Fibroblast of mammary gland (primary cell): ENCODE data around the gene HTR3C.
A peak's percentile ranks its signal among the peaks of the same experiment; 100 is the strongest.

ENCODE experiments used
- DNase-seq: peaks from one replicate; pipeline ENCODE4 v3.0.0-alpha.2; 2010; ENCODE audit warnings: low read depth
- H3K4me3 ChIP-seq: 2 replicates; pipeline ENCODE4 v1.5.1; 2011; ENCODE audit warnings: low read depth, mild to moderate bottlenecking, low read length, moderate library complexity; ENCODE audit not compliant: control insufficient read depth
- CTCF ChIP-seq: conservative IDR thresholded peaks from 2 replicates; pipeline ENCODE4 v1.5.1; 2011; ENCODE audit warnings: low read depth, low read length, inconsistent platforms; ENCODE audit not compliant: control insufficient read depth, insufficient read depth

HTR3C gene

GRCh38 chr3:184073621-184074020 lies 20.8 kb downstream of the HTR3C start:
- no peak overlapping the region for H3K4me3 ChIP-seq
- DNase-seq = no peak
- TF ChIP-seq CTCF = no peak

- TF ChIP-seq CTCF = no peak
- no peak for DNase-seq
- H3K4me3 ChIP-seq = no peak overlapping the region
These were observed 23.1 kb downstream of the HTR3C start for GRCh38 chr3:184075901-184076300.

GRCh38 chr3:184077881-184078280 lies 25.0 kb downstream of the HTR3C start:
- no peak for TF ChIP-seq CTCF
- DNase-seq = no peak
- no peak overlapping the region for H3K4me3 ChIP-seq

- H3K4me3 ChIP-seq = no peak overlapping the region
- peak; percentile 8 for DNase-seq
- TF ChIP-seq CTCF = no peak
These were observed 26.0 kb downstream of the HTR3C start for GRCh38 chr3:184078851-184079250.

DNA sequence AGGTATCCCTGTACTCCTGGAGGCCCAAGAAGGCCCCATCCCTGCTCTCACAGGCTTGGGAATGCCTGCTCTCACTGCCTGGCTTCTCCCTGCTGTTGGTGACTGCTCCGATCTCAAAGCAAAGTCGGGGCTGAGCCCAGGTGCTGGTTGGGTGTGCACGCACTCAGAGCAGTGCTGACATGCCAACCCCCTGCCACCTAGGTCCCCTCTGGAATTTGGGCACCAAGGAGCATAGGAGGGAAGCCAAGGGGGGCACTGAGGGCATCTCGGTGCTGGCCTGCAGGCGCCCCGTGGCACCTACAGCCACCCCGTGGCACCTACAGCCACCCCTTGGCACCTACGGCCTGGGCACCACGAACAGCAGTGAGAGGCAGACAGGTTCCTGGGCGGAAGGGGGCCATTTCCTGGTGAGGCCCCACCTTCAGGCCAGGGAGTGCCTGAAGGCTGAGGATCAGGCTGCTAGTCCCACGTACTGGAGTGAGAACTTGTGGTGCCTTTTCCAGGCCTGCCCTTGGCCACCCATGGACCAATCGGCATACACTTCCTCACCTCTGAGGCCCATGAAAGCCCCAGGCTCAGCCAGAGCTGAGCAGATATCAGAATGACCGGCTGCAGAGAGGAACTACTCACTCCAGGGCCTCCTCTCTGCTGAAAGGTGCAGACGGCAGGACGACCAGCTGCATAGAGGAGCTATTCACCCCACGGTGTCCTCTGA lies 28.4 kb downstream of the HTR3C start:
- TF ChIP-seq CTCF = no peak
- no peak overlapping the region for H3K4me3 ChIP-seq
- DNase-seq = no peak

GRCh38 chr3:184082034-184082433 lies 29.2 kb downstream of the HTR3C start:
- DNase-seq = no peak
- TF ChIP-seq CTCF = no peak
- H3K4me3 ChIP-seq = no peak overlapping the region

GRCh38 chr3:184082465-184082864 lies 29.6 kb downstream of the HTR3C start:
- no peak for TF ChIP-seq CTCF

More at GRCh38 chr3:184082465-184082864, 29.6 kb downstream of the HTR3C start:
- no peak for DNase-seq
- H3K4me3 ChIP-seq = no peak overlapping the region
